ENCODE results near the gene F8. TPM values are rescaled to one million over a fixed set of nuclear protein-coding genes. Genes with fewer than 3 reads are reported as not detected.

The F8 gene
- total RNA-seq, 1 donor from 2014 or later = 3.5 TPM

GRCh38 chrX:155069414-155069813, 46.9 kb upstream of the F8 start:
- H3K4me1 Mint-ChIP-seq (ENCODE audit: low read depth) = peaks cover 31% of the 10 kb centered on the region
- peaks cover 6% of the 10 kb centered on the region for H3K36me3 Mint-ChIP-seq (ENCODE audit: low read depth)
- H3K27ac Mint-ChIP-seq (ENCODE audit: unreplicated experiment) = no peak overlapping the region
- no peak for TF ChIP-seq CTCF (IDR thresholded peaks at IDR 0.05)
- peak overlapping the region; percentile 77 for H3K4me3 Mint-ChIP-seq (ENCODE audit: unreplicated experiment)
- no peaks in the 10 kb centered on the region for H3K27me3 Mint-ChIP-seq (ENCODE audit: low read depth)
- peaks cover 15% of the 10 kb centered on the region for H3K9me3 Mint-ChIP-seq (ENCODE audit: low read depth)
- no peak for DNase-seq (ENCODE audit: low spot score)

- Mint-ChIP-seq H3K9me3 (ENCODE audit: low read depth) (peaks cover 7% of the 10 kb centered on the region), H3K4me1 (ENCODE audit: low read depth) (peaks cover 29% of the 10 kb centered on the region)
- no peak for DNase-seq (ENCODE audit: low spot score)
Observed at GRCh38 chrX:155068165-155068564, 45.6 kb upstream of the F8 start.

GRCh38 chrX:155065035-155065734, 42.7 kb upstream of the F8 start:
- Mint-ChIP-seq H3K4me1 (ENCODE audit: low read depth) (peaks cover 19% of the 10 kb centered on the region), H3K4me3 (ENCODE audit: unreplicated experiment) (no peak overlapping the region), H3K27ac (ENCODE audit: unreplicated experiment) (no peak overlapping the region), H3K27me3 (ENCODE audit: low read depth) (no peaks in the 10 kb centered on the region), H3K9me3 (ENCODE audit: low read depth) (peaks cover 2% of the 10 kb centered on the region), H3K36me3 (ENCODE audit: low read depth) (no peaks in the 10 kb centered on the region)
- no peak for TF ChIP-seq CTCF (IDR thresholded peaks at IDR 0.05)
- DNase-seq (ENCODE audit: low spot score) = no peak

More at GRCh38 chrX:155068165-155068564, 45.6 kb upstream of the F8 start:
- no peaks in the 10 kb centered on the region for H3K36me3 Mint-ChIP-seq (ENCODE audit: low read depth)
- H3K27me3 Mint-ChIP-seq (ENCODE audit: low read depth) = no peaks in the 10 kb centered on the region
- TF ChIP-seq CTCF (IDR thresholded peaks at IDR 0.05) = no peak
- H3K27ac Mint-ChIP-seq (ENCODE audit: unreplicated experiment) = peak overlapping the region; percentile 33
- H3K4me3 Mint-ChIP-seq (ENCODE audit: unreplicated experiment) = no peak overlapping the region

- Mint-ChIP-seq H3K9me3 (ENCODE audit: low read depth) (peaks cover 2% of the 10 kb centered on the region), H3K27ac (ENCODE audit: unreplicated experiment) (no peak overlapping the region), H3K4me3 (ENCODE audit: unreplicated experiment) (no peak overlapping the region), H3K36me3 (ENCODE audit: low read depth) (no peaks in the 10 kb centered on the region), H3K27me3 (ENCODE audit: low read depth) (no peaks in the 10 kb centered on the region), H3K4me1 (ENCODE audit: low read depth) (peaks cover 9% of the 10 kb centered on the region)
- TF ChIP-seq CTCF (IDR thresholded peaks at IDR 0.05) = no peak
- no peak for DNase-seq (ENCODE audit: low spot score)
Observed at GRCh38 chrX:155061760-155062159, 39.2 kb upstream of the F8 start.

GRCh38 chrX:155056877-155057792, 34.6 kb upstream of the F8 start:
- Mint-ChIP-seq H3K4me1 (ENCODE audit: low read depth) (peaks cover 9% of the 10 kb centered on the region), H3K36me3 (ENCODE audit: low read depth) (peaks cover 2% of the 10 kb centered on the region), H3K9me3 (ENCODE audit: low read depth) (peaks cover 9% of the 10 kb centered on the region), H3K27ac (ENCODE audit: unreplicated experiment) (no peak overlapping the region), H3K4me3 (ENCODE audit: unreplicated experiment) (peak overlapping the region; percentile 19), H3K27me3 (ENCODE audit: low read depth) (no peaks in the 10 kb centered on the region)
- no peak for DNase-seq (ENCODE audit: low spot score)
- TF ChIP-seq CTCF (IDR thresholded peaks at IDR 0.05) = peak; percentile 82
